Measurements from ENCODE around the gene RBM33. TPM values are rescaled to one million over a fixed set of nuclear protein-coding genes. Genes with fewer than 3 reads are reported as not detected.
"Not testable (repeated sequence)": the region's sequence is repeated elsewhere in the genome, so short reads cannot be mapped to it uniquely, and the experiment has no call there.

Gene RBM33
- total and polyA plus RNA-seq, 8 donors, result 7.5 to 182 (median 60.5) TPM

DNA sequence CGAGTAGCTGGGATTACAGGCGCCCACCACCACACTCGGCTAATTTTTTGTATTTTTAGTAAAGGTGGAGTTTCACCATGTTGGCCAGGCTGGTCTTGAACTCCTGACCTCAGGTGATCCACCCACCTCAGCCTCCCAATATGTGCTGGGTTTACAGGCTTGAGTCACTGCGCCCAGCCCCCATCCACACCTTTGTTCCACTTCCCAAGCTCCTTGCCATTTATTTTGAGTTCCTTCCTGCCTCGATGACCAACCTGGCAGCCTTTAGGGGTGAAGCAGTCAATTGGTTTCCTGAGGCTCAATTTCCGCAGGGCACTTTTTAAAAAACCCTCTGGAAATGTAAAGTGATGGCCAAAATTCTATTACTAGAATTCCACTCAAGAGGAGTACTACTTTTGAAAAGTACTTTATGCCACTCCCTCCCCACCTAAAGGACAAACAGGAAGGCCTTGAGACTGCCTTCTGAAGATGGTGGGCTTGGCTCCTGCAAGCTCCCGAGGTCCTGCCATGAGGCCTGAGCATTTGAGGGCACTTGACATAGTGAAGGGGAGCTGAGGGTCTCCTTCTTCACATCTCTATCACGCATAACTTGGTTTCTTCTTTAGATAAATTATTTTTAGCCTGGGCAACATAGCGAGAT is 32.5 kb upstream of the RBM33 start:
- no peak for TF ChIP-seq POLR2A (IDR thresholded peaks at IDR 0.05)
- TF ChIP-seq POLR2AphosphoS5 (IDR thresholded peaks at IDR 0.05), result no peak
- TF ChIP-seq CTCF (IDR thresholded peaks at IDR 0.05), result no peak
- no peak for TF ChIP-seq EP300 (IDR thresholded peaks at IDR 0.05)
- peaks cover 0 to 10% (median 0%) of the 10 kb centered on the region in 3 donors for H3K27me3 ChIP-seq
- H3K4me3 ChIP-seq, result no peak overlapping the region
- no peaks in the 10 kb centered on the region for H3K4me1 ChIP-seq
- no peak for DNase-seq
- intact Hi-C loops (cut with DNase I; ENCODE audit: low total_unique reads), result no loop called here
- no peaks in the 10 kb centered on the region for H3K9me3 ChIP-seq
- 86 to 95% (median 87%) methylated on average over 9 of the region's 9 CpGs for WGBS, 5 donors
- no peak overlapping the region for H3K27ac ChIP-seq
- H3K36me3 ChIP-seq, result no peaks in the 10 kb centered on the region

- WGBS, 5 donors, result 80 to 87% (median 82%) methylated on average over 10 of the region's 10 CpGs
- Histone ChIP-seq H3K27me3 (peaks cover 0 to 10% (median 0%) of the 10 kb centered on the region in 3 donors), H3K4me3 (no peak overlapping the region)
These were observed 31.8 kb upstream of the RBM33 start for GRCh38 chr7:155612658-155613057.

DNA sequence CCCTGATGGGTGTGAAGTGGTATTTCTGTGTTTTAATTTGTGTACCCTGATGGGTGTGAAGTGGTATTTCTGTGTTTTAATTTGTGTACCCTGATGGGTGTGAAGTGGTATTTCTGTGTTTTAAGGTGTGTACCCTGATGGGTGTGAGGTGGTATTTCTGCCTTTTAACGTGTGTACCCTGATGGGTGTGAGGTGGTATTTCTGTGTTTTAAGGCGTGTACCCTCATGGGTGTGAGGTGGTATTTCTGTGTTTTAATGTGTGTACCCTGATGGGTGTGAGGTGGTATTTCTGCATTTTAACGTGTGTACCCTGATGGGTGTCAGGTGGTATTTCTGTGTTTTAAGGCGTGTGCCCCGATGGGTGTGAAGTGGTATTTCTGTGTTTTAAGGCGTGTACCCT is 29.4 kb upstream of the RBM33 start:
- 91 to 96% (median 93%) methylated on average over 6 of the region's 6 CpGs for WGBS, 5 donors
- H3K9me3 ChIP-seq; intact Hi-C loops (cut with DNase I; ENCODE audit: low total_unique reads); H3K4me3 ChIP-seq; DNase-seq; H3K36me3 ChIP-seq; H3K27ac ChIP-seq: not testable (repeated sequence)
- Histone ChIP-seq H3K27me3 (peaks cover 0 to 10% (median 0%) of the 10 kb centered on the region in 3 donors), H3K4me1 (peaks cover 6 to 17% (median 14%) of the 10 kb centered on the region in 4 donors)

More at GRCh38 chr7:155612658-155613057, 31.8 kb upstream of the RBM33 start:
- intact Hi-C loops (cut with DNase I; ENCODE audit: low total_unique reads), result no loop called here
- Histone ChIP-seq H3K36me3 (no peaks in the 10 kb centered on the region), H3K27ac (no peak overlapping the region), H3K9me3 (no peaks in the 10 kb centered on the region), H3K4me1 (no peaks in the 10 kb centered on the region)
- no peak for DNase-seq
- TF ChIP-seq POLR2A (IDR thresholded peaks at IDR 0.05) (no peak), EP300 (IDR thresholded peaks at IDR 0.05) (no peak), POLR2AphosphoS5 (IDR thresholded peaks at IDR 0.05) (no peak), CTCF (IDR thresholded peaks at IDR 0.05) (no peak)

DNA sequence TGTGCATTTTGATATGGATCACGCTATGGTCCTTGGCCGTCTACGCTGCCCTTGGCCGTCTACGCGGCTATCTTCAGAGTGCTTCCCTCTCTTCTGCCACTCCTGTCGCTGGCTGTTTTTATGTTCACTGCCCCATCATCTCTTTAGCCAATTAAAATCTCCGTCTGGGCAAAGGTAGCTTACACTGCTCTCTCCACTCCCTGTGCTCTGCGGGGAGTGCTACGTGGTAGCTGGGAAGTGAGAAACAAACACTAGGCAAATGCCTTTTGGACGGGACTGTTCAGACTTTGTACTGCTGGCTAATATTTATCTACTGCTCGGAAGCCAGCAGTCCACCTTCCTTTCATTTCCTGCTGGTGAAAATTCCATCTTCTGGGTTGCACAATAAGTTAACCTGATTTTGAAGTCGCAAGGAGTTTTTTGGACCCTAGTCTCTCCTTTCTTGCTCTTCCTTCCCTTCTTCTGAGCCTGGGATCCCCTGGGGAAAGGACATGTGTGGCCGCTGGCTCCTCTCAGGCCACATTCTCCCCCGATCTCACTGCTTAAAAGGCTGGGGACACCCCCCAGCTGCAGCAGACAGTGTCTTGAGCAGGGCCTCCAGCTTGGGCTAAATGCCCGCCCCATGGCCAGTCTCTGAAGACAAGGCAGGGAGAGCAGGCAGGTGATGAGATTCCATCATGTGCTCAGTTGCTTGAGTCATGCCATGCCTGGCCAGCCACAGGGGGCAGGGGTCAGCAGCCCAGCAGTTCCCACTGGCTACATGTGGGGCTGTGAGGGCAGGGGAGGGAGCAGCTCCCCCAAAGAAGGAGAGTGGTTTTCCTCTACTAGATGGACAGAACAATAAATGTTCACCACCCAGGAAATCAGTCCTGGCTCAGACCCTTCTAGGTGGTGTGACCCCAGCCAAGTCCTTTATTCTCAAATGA is 25.5 kb upstream of the RBM33 start:
- H3K27me3 ChIP-seq, result no peaks in the 10 kb centered on the region
- H3K27ac ChIP-seq, result peak overlapping the region; percentile 82 to 95 (median 83)
- WGBS, 5 donors, result 26 to 52% (median 36%) methylated on average over 15 to 16 of the region's 16 CpGs
- peak; percentile 73 to 92 for DNase-seq
- H3K36me3 ChIP-seq, result no peaks in the 10 kb centered on the region
- peaks cover 6 to 22% (median 17%) of the 10 kb centered on the region in 4 donors for H3K4me1 ChIP-seq
- peak in 2 of 3 donors; percentile 67 to 85 for TF ChIP-seq POLR2AphosphoS5 (IDR thresholded peaks at IDR 0.05)
- no peak for TF ChIP-seq POLR2A (IDR thresholded peaks at IDR 0.05)
- TF ChIP-seq EP300 (IDR thresholded peaks at IDR 0.05), result no peak
- TF ChIP-seq CTCF (IDR thresholded peaks at IDR 0.05), result no peak
- no peak overlapping the region for H3K4me3 ChIP-seq
- no peaks in the 10 kb centered on the region for H3K9me3 ChIP-seq
- intact Hi-C loops (cut with DNase I; ENCODE audit: low total_unique reads), result no loop called here
